ENCODE measurements around the gene LIFR.
"Not testable (repeated sequence)": the region's sequence is repeated elsewhere in the genome, so short reads cannot be mapped to it uniquely, and the experiment has no call there.

The LIFR gene

GRCh38 chr5:38601133-38601862, 44.9 kb upstream of the LIFR start:
- H3K4me1 Mint-ChIP-seq: no peaks in the 10 kb centered on the region
- H3K36me3 Mint-ChIP-seq (ENCODE audit: low read depth): no peaks in the 10 kb centered on the region
- no peak for TF ChIP-seq CTCF (IDR thresholded peaks at IDR 0.05; ENCODE audit: unreplicated experiment in 3 of 3)
- H3K4me3 Mint-ChIP-seq: no peak overlapping the region
- no peak overlapping the region for H3K27ac Mint-ChIP-seq
- no peaks in the 10 kb centered on the region for H3K9me3 Mint-ChIP-seq
- no peaks in the 10 kb centered on the region for H3K27me3 Mint-ChIP-seq (ENCODE audit: low read depth)

DNA sequence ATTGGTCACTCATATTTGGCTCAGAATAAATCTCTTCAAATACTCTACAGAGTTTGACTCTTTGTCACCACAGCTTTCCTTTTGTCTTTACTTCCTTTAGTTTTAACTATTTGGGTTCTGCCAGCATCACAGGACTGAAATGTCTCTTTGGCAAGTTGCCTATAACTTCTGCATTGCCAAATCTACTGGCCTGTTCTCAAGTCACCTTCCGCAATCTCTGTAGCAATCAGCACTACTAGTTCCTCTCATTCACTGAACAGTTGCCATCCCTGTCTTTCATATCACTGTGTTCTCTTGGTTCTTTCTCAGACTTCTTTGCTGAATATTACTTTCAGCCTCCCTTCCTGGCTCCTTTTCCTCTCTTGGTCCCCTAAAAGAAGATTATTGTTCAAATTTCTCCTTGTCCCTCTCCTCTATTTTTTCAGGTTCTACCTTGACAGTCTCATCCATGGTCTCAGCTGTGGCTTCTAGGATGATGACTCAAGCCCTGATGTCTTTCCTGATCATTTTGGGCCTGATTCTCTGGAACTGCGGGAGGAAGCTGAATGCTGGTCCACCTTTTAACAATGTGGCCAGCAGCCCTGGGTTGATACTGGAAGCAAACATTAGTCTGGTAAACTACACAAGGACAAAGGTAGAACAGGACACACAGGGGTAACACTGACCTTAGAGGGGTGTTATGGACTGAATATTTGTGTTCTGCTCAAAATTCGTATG, 44.0 kb upstream of the LIFR start:
- H3K27me3 Mint-ChIP-seq (ENCODE audit: low read depth): no peaks in the 10 kb centered on the region
- no peak overlapping the region for H3K27ac Mint-ChIP-seq
- TF ChIP-seq CTCF (IDR thresholded peaks at IDR 0.05; ENCODE audit: unreplicated experiment in 3 of 3): no peak
- H3K4me1 Mint-ChIP-seq: no peaks in the 10 kb centered on the region
- H3K9me3 Mint-ChIP-seq: no peaks in the 10 kb centered on the region
- H3K4me3 Mint-ChIP-seq: no peak overlapping the region
- no peaks in the 10 kb centered on the region for H3K36me3 Mint-ChIP-seq (ENCODE audit: low read depth)

DNA sequence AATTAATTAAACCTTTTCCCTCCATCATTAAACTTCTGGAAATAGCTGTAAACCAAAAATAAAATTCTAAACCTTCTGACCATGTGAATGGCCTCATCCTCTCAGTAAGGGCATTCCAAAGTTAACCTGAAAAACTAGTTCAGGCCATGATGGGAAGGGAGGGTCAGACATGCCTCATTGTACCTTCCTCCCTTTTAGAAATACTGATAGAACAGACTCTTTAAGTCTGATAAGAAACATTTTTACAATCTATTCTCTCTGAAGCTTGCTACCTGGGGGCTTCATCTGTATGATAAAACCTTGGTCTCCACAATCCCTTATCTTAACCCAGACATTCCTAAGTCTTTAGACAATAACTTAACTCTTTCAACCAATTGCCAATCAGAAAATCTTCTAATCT, 43.3 kb upstream of the LIFR start:
- not testable (repeated sequence) for H3K4me1 Mint-ChIP-seq; H3K27me3 Mint-ChIP-seq (ENCODE audit: low read depth); H3K27ac Mint-ChIP-seq; H3K9me3 Mint-ChIP-seq; H3K36me3 Mint-ChIP-seq (ENCODE audit: low read depth); H3K4me3 Mint-ChIP-seq

GRCh38 chr5:38598994-38599617, 42.7 kb upstream of the LIFR start:
- H3K9me3 Mint-ChIP-seq: no peaks in the 10 kb centered on the region
- no peaks in the 10 kb centered on the region for H3K36me3 Mint-ChIP-seq (ENCODE audit: low read depth)

DNA sequence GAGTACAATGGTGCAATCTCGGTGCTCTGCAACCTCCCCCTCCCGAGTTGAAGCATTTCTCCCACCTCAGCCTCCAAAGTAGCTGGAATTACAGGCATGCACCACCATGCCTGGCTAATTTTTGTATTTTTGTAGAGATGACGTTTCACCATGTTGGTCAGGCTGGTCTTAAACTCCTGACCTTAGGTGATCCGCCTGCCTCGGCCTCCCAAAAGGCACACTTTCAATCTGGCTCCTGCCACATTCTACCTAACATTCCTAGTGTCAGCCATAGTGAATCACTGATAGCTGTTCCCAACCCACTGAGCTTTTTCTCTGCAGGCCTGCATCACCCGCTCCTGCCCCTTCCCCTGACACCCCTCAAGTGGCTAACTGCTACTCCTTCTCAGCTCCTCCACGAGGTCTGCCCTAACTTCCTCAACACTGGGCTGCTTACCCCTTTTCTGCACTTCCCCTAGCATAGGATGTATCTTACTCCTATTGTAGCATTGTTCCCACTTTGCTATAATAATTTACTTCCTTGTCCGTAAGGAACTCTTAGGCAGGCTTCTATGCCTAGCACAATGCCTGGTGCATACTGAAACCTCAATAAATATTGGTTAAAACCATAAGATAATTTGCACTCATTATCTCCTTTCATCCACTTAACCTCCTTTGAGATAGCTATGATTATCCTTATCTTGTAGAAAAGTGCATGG, 42.0 kb upstream of the LIFR start:
- Mint-ChIP-seq H3K27ac (no peak overlapping the region), H3K4me3 (no peak overlapping the region), H3K27me3 (ENCODE audit: low read depth) (no peaks in the 10 kb centered on the region), H3K4me1 (no peaks in the 10 kb centered on the region), H3K9me3 (no peaks in the 10 kb centered on the region), H3K36me3 (ENCODE audit: low read depth) (no peaks in the 10 kb centered on the region)
- no peak for TF ChIP-seq CTCF (IDR thresholded peaks at IDR 0.05; ENCODE audit: unreplicated experiment in 3 of 3)

More at GRCh38 chr5:38598994-38599617, 42.7 kb upstream of the LIFR start:
- Mint-ChIP-seq H3K27me3 (ENCODE audit: low read depth) (no peaks in the 10 kb centered on the region), H3K4me3 (no peak overlapping the region), H3K27ac (no peak overlapping the region), H3K4me1 (no peaks in the 10 kb centered on the region)
- TF ChIP-seq CTCF (IDR thresholded peaks at IDR 0.05; ENCODE audit: unreplicated experiment in 3 of 3): no peak

GRCh38 chr5:38596981-38597380, 40.5 kb upstream of the LIFR start:
- H3K9me3 Mint-ChIP-seq: no peaks in the 10 kb centered on the region
- H3K27ac Mint-ChIP-seq: no peak overlapping the region
- no peak for TF ChIP-seq CTCF (IDR thresholded peaks at IDR 0.05; ENCODE audit: unreplicated experiment in 3 of 3)
- H3K36me3 Mint-ChIP-seq (ENCODE audit: low read depth): no peaks in the 10 kb centered on the region
- no peaks in the 10 kb centered on the region for H3K27me3 Mint-ChIP-seq (ENCODE audit: low read depth)
- H3K4me3 Mint-ChIP-seq: no peak overlapping the region
- no peaks in the 10 kb centered on the region for H3K4me1 Mint-ChIP-seq
